H1 (cell line): ENCODE data around the gene POLE. TPM values are rescaled to one million over a fixed set of nuclear protein-coding genes. Genes with fewer than 3 reads are reported as not detected.

Source experiments
- BRCA1 ChIP-seq: IDR thresholded peaks from 2 replicates; pipeline ENCODE4 v1.6.1; 2012; ENCODE audit warnings: low read depth, low read length, improper control_type of control experiment
- SP4 ChIP-seq: IDR thresholded peaks from 2 replicates; pipeline ENCODE4 v1.6.1; 2012; ENCODE audit warnings: low read length, inconsistent platforms
- SRF ChIP-seq: IDR thresholded peaks from 2 replicates; pipeline ENCODE4 v1.6.1; 2011; ENCODE audit warnings: mild to moderate bottlenecking, low read depth, low read length, moderate library complexity
- TBP ChIP-seq: IDR thresholded peaks from 2 replicates; pipeline ENCODE4 v1.6.1; 2011; ENCODE audit warnings: low read depth, low read length, improper control_type of control experiment
- polyA plus RNA-seq, 7 experiments: library from polyadenylated mRNA; depleted of rRNA in 3 of 7; stranded (reverse) in 5 of 7; unstranded in 2 of 7; fragments of >200 nt in 5 of 7; fragments of 200-250 nt in 2 of 7; gene quantifications; 1 replicate in 5 of 7; 2 replicates in 1 of 7; 4 replicates in 1 of 7; pipeline versions ENCODE4 v1.2.1 to v1.2.3, GENCODE V29; 2011 to 2013; ENCODE audit warnings: missing spikeins in 2 of 7, mixed read lengths in 2 of 7
- total RNA-seq: library from RNA; stranded (reverse); fragmentation: NEBNext Ultra II Directional; extraction: Animal tissue kit (Norgen Biotek cat#: 25700); gene quantifications from 2 replicates; pipeline ENCODE4 v1.2.1, GENCODE V29; 2021
- TF ChIP-seq, protein P1 (sequence below): fragments of 300-600 bp; sonication (generic); IDR thresholded peaks from 2 replicates; pipeline ENCODE4 v1.7.1; 2012; ENCODE audit warnings: low read length, moderate library complexity, mild to moderate bottlenecking, inconsistent platforms; ENCODE audit not compliant: insufficient replicate concordance

POLE gene
- total and polyA plus RNA-seq, 2 of the 8 experiments (the other 6 are each of a cell fraction or from before 2014, with no cell fraction given), result 59.7 to 115 TPM

DNA sequence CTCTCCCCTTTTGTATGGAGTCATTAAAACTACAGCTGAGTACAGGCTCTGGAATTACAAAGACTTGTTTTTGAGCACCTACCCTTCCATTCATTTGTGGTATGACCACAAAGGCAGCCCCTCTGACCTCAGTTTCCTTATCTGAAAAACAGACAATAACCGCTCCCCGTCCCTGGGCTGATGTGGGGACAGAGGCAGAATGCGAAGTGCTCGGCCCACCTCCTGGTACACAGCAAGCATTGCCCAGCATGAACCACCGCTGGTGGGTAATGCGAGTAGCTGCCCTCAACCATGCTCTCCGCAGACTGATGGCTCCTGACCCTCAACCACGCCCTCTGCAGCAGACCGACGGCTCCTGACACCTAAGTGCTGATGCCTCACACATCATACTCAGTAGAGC, 46.2 kb downstream of the POLE start (continued):
- TF ChIP-seq, protein P1, sequence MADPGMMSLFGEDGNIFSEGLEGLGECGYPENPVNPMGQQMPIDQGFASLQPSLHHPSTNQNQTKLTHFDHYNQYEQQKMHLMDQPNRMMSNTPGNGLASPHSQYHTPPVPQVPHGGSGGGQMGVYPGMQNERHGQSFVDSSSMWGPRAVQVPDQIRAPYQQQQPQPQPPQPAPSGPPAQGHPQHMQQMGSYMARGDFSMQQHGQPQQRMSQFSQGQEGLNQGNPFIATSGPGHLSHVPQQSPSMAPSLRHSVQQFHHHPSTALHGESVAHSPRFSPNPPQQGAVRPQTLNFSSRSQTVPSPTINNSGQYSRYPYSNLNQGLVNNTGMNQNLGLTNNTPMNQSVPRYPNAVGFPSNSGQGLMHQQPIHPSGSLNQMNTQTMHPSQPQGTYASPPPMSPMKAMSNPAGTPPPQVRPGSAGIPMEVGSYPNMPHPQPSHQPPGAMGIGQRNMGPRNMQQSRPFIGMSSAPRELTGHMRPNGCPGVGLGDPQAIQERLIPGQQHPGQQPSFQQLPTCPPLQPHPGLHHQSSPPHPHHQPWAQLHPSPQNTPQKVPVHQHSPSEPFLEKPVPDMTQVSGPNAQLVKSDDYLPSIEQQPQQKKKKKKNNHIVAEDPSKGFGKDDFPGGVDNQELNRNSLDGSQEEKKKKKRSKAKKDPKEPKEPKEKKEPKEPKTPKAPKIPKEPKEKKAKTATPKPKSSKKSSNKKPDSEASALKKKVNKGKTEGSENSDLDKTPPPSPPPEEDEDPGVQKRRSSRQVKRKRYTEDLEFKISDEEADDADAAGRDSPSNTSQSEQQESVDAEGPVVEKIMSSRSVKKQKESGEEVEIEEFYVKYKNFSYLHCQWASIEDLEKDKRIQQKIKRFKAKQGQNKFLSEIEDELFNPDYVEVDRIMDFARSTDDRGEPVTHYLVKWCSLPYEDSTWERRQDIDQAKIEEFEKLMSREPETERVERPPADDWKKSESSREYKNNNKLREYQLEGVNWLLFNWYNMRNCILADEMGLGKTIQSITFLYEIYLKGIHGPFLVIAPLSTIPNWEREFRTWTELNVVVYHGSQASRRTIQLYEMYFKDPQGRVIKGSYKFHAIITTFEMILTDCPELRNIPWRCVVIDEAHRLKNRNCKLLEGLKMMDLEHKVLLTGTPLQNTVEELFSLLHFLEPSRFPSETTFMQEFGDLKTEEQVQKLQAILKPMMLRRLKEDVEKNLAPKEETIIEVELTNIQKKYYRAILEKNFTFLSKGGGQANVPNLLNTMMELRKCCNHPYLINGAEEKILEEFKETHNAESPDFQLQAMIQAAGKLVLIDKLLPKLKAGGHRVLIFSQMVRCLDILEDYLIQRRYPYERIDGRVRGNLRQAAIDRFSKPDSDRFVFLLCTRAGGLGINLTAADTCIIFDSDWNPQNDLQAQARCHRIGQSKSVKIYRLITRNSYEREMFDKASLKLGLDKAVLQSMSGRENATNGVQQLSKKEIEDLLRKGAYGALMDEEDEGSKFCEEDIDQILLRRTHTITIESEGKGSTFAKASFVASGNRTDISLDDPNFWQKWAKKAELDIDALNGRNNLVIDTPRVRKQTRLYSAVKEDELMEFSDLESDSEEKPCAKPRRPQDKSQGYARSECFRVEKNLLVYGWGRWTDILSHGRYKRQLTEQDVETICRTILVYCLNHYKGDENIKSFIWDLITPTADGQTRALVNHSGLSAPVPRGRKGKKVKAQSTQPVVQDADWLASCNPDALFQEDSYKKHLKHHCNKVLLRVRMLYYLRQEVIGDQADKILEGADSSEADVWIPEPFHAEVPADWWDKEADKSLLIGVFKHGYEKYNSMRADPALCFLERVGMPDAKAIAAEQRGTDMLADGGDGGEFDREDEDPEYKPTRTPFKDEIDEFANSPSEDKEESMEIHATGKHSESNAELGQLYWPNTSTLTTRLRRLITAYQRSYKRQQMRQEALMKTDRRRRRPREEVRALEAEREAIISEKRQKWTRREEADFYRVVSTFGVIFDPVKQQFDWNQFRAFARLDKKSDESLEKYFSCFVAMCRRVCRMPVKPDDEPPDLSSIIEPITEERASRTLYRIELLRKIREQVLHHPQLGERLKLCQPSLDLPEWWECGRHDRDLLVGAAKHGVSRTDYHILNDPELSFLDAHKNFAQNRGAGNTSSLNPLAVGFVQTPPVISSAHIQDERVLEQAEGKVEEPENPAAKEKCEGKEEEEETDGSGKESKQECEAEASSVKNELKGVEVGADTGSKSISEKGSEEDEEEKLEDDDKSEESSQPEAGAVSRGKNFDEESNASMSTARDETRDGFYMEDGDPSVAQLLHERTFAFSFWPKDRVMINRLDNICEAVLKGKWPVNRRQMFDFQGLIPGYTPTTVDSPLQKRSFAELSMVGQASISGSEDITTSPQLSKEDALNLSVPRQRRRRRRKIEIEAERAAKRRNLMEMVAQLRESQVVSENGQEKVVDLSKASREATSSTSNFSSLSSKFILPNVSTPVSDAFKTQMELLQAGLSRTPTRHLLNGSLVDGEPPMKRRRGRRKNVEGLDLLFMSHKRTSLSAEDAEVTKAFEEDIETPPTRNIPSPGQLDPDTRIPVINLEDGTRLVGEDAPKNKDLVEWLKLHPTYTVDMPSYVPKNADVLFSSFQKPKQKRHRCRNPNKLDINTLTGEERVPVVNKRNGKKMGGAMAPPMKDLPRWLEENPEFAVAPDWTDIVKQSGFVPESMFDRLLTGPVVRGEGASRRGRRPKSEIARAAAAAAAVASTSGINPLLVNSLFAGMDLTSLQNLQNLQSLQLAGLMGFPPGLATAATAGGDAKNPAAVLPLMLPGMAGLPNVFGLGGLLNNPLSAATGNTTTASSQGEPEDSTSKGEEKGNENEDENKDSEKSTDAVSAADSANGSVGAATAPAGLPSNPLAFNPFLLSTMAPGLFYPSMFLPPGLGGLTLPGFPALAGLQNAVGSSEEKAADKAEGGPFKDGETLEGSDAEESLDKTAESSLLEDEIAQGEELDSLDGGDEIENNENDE, result no peak
- no peak for TF ChIP-seq SRF
- TF ChIP-seq TBP, result no peak
- TF ChIP-seq BRCA1, result no peak
- no peak for TF ChIP-seq SP4
